SHP77 treated with DMSO at 0.1 percent for 48 hours (cell line): Measurements from ENCODE around the gene ATG7.
"Not testable (repeated sequence)": the region's sequence is repeated elsewhere in the genome, so short reads cannot be mapped to it uniquely, and the experiment has no call there.

Experiments used
- DNase-seq: peaks from one replicate; lab custom pipeline; 2025; lab: John Stamatoyannopoulos, UW

ATG7 gene

DNA sequence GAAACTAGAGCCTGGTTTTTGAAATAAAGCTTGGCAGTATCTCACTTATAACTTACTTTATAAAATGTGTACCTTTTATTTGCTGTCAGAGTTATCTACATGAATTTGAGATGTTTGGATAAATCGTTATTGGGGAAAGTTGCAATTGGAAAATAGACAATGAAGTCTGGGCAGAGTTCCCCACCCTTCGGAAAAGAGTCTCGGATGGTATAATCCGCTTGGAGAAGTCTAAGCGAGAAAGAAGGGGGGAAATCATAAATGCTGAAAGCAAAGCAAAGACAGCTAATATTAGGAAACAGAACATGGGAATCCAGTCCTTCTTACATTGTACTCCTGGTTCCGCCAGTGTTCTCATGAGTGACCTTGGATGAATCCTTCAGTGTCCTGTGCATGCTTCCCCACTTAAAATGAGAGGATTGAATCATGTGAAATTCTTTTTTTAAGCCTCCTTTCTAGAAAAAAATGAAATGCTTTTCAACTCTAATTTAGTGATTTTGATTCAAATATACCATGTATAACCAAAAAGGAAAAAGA, 162.4 kb downstream of the ATG7 start:
- DNase-seq, result no peak

DNA sequence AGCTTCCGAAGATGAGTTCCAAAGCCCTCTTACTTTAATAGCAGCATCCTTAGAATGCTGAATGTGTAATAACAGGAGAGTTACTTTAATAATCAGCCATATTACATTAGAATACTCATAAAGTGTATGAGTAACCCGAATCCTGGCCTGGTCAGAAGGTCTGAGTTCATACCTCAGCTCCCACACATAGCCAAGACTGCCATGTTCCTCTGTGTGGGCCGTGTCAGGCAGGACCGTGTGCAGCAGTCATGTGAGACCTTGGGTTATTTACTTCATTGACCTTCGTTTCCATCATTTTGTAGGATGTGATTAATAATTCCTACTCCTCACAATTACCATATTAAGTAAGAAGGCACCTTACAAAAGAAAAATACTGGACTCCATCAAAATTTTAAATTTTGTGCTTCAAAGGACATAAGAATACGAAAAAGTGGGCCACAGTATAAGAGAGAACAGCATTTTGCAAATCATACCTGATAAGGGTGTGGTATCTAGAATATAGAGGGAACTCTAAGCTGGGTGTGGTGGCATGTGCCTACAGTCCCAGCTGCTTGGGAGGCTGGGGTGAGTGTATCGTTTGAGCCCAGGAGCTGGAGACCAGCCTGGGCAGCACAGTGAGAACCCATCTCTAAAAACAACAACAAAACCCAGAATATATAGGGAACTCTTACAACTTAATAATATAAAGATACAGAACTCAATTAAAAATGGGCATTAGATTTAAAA, 163.4 kb downstream of the ATG7 start:
- DNase-seq, result no peak

DNA sequence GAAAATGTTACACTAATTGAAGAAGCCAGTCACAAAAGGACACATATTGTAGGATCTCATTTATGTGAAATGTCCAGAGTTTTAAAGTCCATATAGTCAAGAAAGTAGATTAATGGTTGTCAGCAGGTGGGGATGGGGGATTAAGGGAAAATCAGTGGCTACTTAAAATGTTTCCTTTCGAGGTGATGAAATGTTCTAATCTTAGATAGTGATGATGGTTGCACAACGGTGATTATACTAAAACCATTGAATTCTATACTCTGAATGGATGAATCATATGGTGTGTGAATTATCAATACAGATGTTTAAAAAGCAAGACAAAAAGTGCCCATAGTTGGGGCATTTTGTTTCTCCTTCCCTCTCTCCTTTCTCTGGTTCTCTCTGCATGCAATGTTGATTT, 164.6 kb downstream of the ATG7 start:
- no peak for DNase-seq

DNA sequence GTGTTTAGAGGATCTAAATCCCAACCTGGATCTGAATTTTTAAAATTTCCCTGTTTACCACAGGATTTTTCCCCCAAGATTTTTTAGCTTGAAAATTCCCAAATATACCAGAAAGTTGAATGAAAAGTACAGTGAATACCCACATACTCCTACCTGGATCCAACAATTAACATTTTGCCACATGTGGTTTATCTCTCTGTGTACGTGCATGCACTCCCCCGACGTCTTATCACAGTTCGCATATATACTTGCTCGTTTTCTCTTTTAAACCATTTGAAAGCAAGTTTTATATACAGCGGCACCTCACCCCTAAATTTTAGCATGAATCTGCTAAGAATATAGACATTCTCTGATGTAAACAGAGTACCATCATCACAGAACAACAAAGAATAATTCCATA, 165.3 kb downstream of the ATG7 start:
- DNase-seq, result no peak

DNA sequence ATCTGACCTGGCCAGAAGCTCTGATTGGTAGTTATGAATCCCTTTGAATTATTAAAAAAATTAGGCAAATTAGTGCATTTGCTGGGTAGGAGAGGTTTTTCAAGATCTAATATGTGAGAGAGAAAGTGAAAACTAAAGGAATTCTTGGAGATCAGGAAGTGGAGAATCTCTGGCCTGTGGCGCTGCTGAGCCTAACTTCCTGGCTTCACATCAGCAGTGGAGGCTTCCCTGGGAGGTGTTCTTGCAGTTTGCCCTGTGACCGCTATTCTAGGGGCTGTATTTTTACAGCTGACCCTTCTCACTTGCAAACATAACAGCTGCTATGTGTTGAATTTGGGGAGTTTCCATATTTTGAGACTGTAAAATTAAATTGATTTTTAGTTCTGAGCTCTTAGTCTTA, 166.4 kb downstream of the ATG7 start:
- DNase-seq, result no peak

DNA sequence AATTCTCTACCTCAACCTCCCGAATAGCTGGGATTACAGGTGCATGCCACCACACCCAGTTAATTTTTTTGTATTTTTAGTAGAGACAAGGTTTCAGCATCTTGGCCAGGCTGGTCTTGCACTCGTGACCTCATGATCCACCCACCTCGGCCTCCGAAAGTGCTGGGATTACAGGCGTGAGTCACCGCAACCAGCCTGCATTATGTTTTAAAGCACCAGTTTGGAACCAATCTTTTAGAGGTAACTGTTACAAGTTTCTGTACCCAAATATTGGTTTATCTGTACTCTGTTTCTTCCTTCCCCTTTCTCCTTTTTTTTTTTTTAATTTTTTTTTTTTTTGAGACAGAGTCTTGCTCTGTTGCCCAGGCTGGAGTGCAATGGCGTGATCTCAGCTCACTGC, 169.1 kb downstream of the ATG7 start:
- not testable (repeated sequence) for DNase-seq

DNA sequence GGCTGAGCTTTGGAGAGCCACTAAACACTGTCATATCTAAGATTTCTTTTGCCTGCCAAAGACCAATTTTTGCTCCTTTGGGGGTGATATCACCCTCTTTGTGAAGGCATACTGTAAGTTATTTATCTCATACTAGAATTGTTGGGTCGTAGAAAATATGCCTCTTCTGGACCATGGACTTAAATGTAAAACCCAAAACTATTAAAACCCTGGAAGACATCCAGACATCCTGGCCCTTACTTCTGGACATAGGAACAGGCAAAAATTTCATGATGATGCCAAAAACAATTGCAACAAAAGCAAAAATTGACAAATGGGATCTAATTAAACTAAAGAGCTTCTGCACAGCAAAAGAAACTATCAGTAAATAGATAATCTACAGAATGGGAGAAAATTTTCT, 172.2 kb downstream of the ATG7 start:
- DNase-seq, result no peak

DNA sequence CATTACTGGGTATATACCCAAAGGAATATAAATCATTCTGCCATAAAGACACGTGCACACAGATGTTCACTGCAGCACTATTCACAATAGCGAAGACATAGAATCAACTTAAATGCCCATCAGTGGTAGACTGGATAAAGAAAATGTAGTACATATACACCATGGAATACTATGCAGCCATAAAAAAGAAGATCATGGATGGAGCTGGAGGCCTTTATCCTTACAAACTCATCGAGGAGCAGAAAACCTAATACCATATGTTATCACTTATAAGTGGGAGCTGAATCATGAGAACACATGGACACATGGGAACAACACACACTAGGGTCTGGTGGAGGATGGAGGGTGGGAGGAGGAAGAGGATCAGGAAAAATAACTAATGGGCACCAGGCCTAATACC, 173.0 kb downstream of the ATG7 start:
- DNase-seq, result not testable (repeated sequence)

DNA sequence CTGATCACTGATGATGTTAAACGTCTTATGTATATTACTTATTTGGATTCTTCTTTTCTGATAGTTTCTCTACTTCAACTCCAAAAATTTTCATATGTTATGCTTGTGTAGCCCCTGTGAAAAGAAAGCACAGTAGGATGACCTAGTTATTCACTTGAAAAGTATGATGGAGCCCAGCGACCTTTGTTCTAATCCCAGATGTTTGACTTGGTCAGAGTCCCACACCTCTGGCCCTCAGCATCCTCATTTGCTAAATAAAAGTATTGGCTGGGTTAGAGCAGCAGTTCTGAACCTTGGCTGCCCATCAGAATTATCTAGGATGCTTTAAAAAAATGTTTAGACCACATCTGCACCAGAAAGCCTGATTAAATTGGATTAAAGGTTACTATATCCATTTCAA, 173.7 kb downstream of the ATG7 start:
- DNase-seq, result no peak

DNA sequence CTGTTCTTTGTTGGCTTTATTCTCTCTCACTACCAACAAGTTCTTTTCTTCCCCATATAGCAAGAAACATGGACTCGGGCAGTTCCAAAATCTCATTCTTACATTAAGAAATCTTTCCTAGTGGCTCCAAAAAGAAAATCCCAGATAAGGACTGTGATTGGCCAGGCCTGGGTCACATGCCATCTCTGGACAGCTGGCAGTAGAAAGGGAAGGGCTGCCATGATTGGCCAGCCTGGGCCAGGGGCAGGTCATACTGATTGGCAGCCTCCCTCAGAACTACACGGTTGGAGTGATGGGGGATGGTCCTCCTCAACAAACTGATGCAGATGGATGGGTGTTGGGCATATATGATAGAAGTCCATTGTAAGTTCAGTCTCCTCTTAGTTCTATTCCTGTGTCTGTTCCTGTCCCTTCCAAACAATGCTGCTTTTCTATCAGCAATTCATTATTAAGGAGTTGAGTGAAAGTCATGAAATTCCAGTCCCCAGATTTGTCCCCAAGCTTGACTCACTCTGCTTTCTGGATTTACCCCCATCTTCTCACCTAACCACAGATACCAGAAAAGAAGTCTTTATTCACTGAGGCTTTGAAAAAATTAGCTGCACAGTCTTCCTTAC, 175.5 kb downstream of the ATG7 start:
- DNase-seq, result no peak

DNA sequence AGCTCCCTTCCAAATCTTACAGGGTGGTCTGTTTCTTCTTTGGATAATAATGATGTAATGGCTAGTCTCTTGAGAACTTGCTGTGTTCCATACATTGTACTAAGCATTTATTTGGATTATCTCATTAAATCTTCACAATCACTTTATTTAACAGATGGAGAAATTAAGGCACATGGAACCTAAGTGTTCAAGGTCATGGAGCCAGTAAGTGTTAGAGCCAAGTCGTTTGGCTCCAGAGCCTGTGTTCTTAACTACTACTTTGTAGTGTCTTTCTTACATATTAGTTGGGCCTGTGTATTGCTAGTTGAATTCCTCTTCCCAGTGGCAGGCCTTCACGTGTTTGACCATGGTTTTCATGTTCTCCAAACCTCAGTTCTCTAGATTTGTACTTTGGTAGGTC, 177.8 kb downstream of the ATG7 start:
- DNase-seq, result no peak

DNA sequence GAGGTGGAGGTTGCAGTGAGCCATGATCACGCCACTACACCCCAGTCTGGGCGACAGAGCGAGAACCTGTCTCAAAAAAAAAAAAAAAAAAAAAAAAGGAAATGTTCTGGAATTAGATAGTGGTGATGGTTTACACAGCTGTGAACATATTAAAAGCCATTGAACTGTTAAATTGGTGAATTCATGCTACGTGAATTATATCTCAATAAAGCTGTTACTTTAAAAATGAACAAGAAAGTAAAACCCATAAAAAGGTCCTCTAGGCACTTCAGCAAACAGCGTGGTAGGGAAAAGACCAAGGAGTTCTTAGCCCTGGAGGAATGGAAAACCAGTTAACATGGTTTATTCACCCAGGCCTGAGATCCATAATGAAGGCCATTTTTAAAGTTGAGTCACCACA, 180.1 kb downstream of the ATG7 start:
- DNase-seq, result no peak

DNA sequence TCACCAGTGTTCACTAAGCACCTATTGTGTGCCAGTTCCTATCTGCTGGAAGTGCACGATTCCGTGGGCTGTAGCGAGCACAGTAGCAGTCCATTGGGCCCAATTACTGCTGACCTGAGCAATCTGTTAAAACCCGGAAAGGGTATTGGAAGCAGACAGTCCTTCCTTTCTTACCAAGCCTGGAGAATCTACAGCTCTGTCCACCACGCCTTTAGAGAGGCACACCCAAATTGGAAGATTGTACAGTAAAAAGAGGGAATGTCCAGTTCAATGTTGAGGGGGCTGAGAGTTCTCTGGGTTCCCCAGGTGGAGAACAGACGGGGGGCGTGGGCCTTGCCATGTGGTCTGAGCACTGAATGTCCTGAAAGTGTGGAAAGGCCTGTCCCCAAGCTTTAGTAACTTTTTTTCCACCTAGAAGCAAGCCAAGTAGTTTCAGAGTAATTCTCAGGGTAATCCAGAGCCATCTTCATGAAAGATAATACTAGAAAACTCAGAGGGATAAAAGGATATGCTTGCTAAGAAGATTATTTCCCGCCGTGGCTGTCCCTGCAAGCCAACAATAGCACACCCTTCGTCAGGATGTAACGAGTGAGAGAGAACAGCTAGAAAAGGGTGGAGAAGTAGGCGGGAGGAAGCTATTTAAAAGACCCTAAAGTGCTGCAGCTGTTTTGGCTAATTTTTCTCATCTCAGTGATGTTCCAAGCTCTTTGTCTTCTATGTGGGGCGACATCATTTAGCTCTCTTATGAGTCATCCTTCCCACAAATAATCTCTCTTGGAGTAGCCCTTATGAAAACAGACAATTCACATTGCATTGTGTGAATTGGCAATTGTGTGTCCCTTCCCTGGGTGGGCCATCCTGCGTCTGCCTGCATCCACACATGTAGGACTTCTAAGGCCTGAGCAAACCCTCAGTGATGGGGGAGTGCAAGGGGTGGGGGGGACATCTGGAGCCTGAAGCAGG, 181.0 kb downstream of the ATG7 start:
- no peak for DNase-seq

DNA sequence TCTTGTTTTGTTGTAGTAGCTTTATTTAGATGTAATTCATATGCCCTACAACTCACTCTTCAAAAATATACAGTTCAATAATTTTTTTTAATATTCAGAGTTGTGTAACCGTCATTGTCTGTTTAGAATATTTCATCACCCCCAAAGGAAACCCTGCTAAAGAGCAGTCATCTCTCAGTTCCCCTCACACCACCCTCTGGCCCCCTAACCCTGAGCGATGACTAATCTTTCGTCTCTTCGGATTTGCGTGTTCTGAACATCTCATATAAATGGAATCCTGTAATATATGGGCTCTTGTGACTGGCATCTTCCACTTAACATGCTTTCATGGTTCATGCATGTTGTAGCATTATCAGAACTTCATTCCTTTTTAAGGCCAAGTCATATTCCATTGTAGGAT, 183.8 kb downstream of the ATG7 start:
- DNase-seq, result no peak

DNA sequence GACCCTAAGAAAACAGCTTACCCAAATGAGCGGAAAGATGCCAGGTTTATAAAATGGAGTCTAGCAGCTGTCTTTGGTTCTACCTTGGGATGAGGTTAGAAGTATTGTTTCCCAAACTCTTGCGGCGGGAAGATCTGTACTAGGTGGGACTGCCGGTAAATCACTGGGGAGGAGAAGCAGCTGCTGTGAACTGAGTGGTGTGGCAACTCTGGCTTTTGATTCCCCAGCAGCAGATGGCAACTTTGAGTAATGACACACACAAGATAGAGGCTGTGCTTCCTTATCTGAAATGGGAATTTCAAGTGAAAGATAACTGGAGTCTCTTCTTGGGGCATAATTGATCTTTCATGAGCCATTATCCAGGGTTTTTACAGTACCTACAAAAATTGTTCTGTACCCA, 184.9 kb downstream of the ATG7 start:
- DNase-seq, result no peak

DNA sequence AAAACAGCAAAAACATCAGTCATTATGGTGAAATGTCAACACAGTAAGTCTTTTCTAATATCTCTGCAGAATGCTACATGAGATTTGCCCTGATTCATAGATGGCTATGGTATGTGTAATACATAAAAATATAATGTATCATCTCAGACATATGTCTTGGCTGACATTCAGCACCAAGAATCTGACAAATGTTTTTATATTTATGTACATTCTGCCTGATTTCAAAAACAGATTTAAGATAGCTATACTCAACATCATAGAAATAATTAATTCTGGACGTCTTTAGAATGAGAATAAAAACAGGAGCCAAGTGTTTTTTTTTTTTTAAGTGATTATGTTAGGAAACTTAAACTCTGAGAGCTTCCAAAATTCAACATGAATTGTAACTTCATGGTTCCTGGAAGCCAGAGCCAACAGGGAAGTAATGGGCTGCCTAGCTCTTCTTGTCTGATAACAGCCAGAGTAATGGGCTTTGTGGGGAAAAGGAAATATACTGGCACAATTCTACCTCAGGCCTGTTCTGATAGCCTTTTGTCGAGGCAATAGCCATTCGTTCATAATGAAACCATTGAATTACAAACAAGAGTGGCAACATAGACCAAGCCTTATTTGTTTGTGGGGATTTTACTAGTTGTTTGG, 187.1 kb downstream of the ATG7 start:
- DNase-seq, result no peak

DNA sequence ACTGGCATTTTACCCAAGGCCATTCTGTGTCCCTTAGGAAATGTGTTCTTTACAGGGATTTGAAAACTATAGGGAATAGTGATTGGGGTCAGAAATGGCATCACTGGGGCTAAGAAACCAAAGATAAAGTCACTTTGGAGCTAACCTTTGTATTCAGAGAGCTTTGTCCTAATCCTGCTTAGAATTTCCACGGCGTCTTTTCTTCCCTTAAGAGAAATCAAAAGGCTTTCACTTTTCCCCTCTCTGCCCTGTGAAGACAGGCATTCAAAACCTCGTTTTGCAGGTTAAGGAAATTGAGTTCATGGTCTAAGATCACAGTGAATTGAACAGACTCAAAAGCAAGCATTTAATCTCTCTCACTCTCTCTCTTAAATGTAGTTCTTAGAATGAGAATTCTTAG, 189.0 kb downstream of the ATG7 start:
- DNase-seq, result no peak

DNA sequence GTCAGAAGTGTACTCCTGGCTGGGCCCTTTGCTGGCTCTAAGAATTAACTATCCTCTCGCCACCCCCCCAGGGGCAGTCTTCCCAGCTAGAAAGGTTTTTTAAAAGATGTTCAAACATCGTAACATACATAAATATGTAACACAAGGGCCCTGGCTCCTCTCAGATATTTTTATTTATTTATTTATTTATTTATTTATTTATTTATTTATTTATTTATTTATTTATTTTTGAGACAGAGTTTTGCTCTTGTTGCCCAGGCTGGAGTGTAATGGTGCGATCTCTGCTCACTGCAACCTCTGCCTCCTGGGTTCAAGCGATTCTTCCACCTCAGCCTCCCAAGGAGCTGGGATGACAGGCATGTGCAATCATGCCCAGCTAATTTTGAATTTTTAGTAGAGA, 190.5 kb downstream of the ATG7 start:
- DNase-seq, result not testable (repeated sequence)

DNA sequence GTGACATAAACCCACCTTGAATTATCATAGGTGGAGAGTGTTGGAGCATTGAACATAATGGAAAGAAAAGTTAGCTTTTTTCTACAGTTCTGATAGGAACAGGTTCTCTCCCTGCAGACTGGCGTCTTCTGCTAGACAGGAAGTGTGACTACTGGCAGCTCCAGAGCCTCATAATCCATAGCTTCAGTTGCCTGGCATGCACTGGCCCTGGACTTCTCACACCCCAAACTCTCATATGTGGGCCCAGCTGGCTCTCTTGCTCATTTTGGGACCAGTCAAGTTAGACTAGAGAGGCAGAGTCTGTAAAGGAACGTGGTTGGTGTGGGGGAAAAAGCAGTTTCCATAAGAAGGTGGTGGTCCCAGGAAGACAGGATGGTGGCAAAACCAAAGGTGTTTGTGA, 191.4 kb downstream of the ATG7 start:
- no peak for DNase-seq

DNA sequence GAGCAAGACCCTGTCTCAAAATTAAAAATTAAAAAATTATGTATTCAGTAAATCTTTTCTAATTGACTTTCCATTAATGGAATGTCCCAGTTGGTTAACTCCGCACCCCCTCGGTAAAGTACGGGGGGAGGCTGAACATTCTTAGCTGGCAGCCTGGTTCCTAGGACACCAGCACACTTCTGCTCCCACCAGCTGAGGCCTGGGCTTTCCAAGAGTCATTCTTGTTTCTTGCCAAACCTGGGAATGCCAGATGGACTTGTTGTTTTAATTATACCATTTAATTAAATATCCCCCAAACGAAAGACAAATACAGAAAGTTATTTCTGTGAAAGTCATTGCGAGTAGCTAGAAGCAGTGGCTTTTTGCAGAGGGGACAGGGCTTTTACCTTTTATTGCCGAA, 192.2 kb downstream of the ATG7 start:
- DNase-seq, result no peak

DNA sequence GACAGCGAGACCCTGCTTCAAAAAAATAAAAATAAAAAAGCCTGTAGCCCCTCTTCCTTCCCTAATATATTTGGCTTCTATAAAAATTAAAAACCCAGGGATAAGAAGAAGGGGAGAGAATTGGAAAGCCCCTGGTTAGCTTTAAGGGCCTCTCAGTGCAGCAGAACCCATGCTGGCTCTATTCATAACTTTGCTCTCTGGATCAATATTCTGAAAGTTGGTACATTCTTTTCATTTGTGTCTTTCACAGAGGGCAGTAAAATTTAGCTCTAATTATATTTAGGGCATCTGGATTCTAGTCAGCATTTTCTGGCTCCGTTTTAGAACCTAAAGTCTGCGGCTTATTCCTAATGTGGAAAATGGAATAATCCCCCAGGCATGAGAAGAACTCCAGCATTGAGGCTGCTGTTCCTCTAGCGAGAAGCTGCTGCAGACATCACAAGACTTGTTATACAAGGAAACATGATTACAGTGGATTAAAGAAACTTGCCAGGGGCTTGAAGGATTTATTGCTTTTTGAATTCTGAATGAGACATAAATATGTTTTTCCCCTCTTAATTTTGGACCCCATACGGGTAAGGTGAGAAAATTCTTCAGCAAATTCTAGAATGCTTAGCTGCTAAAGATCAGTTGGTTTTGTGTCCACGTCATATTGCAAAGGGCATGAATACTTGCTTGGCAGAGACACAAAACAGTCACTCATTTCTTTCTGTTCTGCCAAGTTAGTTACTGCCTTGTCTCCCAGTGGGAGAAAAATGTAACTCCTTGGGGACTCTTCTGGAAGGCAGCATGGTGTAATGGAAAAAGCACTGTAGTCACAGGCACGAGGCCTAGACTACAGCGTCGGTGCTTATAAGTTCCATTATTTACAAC, 193.8 kb downstream of the ATG7 start:
- no peak for DNase-seq
